Left ventricle myocardium inferior (tissue), 1 donor: Measurements from ENCODE around the gene TAF4. TPM values are rescaled to one million over a fixed set of nuclear protein-coding genes. Genes with fewer than 3 reads are reported as not detected.
"Not testable (repeated sequence)": the region's sequence is repeated elsewhere in the genome, so short reads cannot be mapped to it uniquely, and the experiment has no call there.

ENCODE experiments used
- DNase-seq: peaks from one replicate; pipeline ENCODE4 v3.0.0-alpha.2; 2020
- H3K27ac ChIP-seq: fragments of 200-600 bp; replicated peaks from 2 replicates; pipeline ENCODE4 v1.8.0; 2021
- H3K27me3 ChIP-seq: fragments of 200-600 bp; 2 replicates; pipeline ENCODE4 v1.8.0; 2021; ENCODE audit warnings: low read depth
- H3K36me3 ChIP-seq: fragments of 200-600 bp; 2 replicates; pipeline ENCODE4 v1.8.0; 2021
- H3K4me1 ChIP-seq: fragments of 200-600 bp; 2 replicates; pipeline ENCODE4 v1.8.0; 2021
- H3K4me3 ChIP-seq: fragments of 200-600 bp; 2 replicates; pipeline ENCODE4 v1.8.0; 2021; ENCODE audit warnings: mild to moderate bottlenecking, moderate library complexity
- H3K9me3 ChIP-seq: fragments of 200-600 bp; replicated peaks from 2 replicates; pipeline ENCODE4 v1.8.0; 2021
- CTCF ChIP-seq: fragments of 200-600 bp; IDR thresholded peaks from 2 replicates; pipeline ENCODE4 v1.8.0; 2021; ENCODE audit warnings: antibody characterized with exemption, mild to moderate bottlenecking, borderline replicate concordance
- intact Hi-C: fragments of 100-400 bp; cut with micrococcal nuclease; formaldehyde crosslinking; loops from one replicate; pipeline ENCODE4 v1.11.0; 2022
- total RNA-seq: library from RNA; stranded (reverse); fragmentation: NEBNext Ultra II Directional; extraction: Animal tissue kit (Norgen Biotek cat#: 25700); gene quantifications from one replicate; pipeline ENCODE4 v1.2.1, GENCODE V29; 2021
- donor health status: DM: no; HTN: yes; CAD: no; lungs with severe emphysema.

Gene TAF4
- total RNA-seq, 1 donor from 2014 or later = 11.8 TPM

- DNase-seq = no peak
- no peaks in the 10 kb centered on the region for H3K27me3 ChIP-seq
- intact Hi-C loops = no loop called here
- no peak overlapping the region for H3K27ac ChIP-seq
- H3K4me1 ChIP-seq = peaks cover 7% of the 10 kb centered on the region
- no peak for TF ChIP-seq CTCF
- no peaks in the 10 kb centered on the region for H3K9me3 ChIP-seq
- no peak overlapping the region for H3K4me3 ChIP-seq
- no peaks in the 10 kb centered on the region for H3K36me3 ChIP-seq
Observed at GRCh38 chr20:62056975-62057374, 8.7 kb downstream of the TAF4 start.

- no peaks in the 10 kb centered on the region for H3K9me3 ChIP-seq
- intact Hi-C loops = no loop called here
- H3K36me3 ChIP-seq = no peaks in the 10 kb centered on the region
- no peak overlapping the region for H3K27ac ChIP-seq
- no peak for TF ChIP-seq CTCF
- H3K4me1 ChIP-seq = peaks cover 13% of the 10 kb centered on the region
- DNase-seq = no peak
- H3K27me3 ChIP-seq = no peaks in the 10 kb centered on the region
- H3K4me3 ChIP-seq = no peak overlapping the region
Observed at GRCh38 chr20:62056377-62056776, 9.3 kb downstream of the TAF4 start.

- peaks cover 14% of the 10 kb centered on the region for H3K4me1 ChIP-seq
- DNase-seq, H3K9me3 ChIP-seq, intact Hi-C loops, H3K4me3 ChIP-seq, H3K36me3 ChIP-seq, H3K27ac ChIP-seq, H3K27me3 ChIP-seq: not testable (repeated sequence)
Observed at GRCh38 chr20:62055862-62056115, 9.9 kb downstream of the TAF4 start.

- DNase-seq = no peak
- no peaks in the 10 kb centered on the region for H3K9me3 ChIP-seq
- H3K4me3 ChIP-seq = no peak overlapping the region
- H3K36me3 ChIP-seq = no peaks in the 10 kb centered on the region
- H3K27ac ChIP-seq = no peak overlapping the region
- intact Hi-C loops = no loop called here
- H3K27me3 ChIP-seq = no peaks in the 10 kb centered on the region
- no peak for TF ChIP-seq CTCF
- peaks cover 18% of the 10 kb centered on the region for H3K4me1 ChIP-seq
Observed at GRCh38 chr20:62055106-62055861, 10.4 kb downstream of the TAF4 start.

- Histone ChIP-seq H3K4me3 (no peak overlapping the region), H3K27ac (no peak overlapping the region), H3K9me3 (no peaks in the 10 kb centered on the region), H3K27me3 (no peaks in the 10 kb centered on the region), H3K4me1 (peaks cover 20% of the 10 kb centered on the region), H3K36me3 (no peaks in the 10 kb centered on the region)
- no peak for DNase-seq
- intact Hi-C loops = no loop called here
- TF ChIP-seq CTCF = no peak
Observed at GRCh38 chr20:62054451-62054953, 11.2 kb downstream of the TAF4 start.

GRCh38 chr20:62053465-62054196, 12.1 kb downstream of the TAF4 start:
- TF ChIP-seq CTCF = no peak
- H3K27ac ChIP-seq = no peak overlapping the region
- no peak overlapping the region for H3K4me3 ChIP-seq
- H3K4me1 ChIP-seq = peaks cover 20% of the 10 kb centered on the region
- H3K36me3 ChIP-seq = no peaks in the 10 kb centered on the region
- intact Hi-C loops = no loop called here
- H3K9me3 ChIP-seq = no peaks in the 10 kb centered on the region
- DNase-seq = no peak
- H3K27me3 ChIP-seq = no peaks in the 10 kb centered on the region
